ENCODE results near the gene ECE1. TPM values are rescaled to one million over a fixed set of nuclear protein-coding genes. Genes with fewer than 3 reads are reported as not detected.
A peak's percentile ranks its signal among the peaks of the same experiment; 100 is the strongest.
"Not testable (repeated sequence)": the region's sequence is repeated elsewhere in the genome, so short reads cannot be mapped to it uniquely, and the experiment has no call there.

ECE1 gene
- total RNA-seq, 2 experiments from 2014 or later = 70.9 to 72.5 TPM

DNA sequence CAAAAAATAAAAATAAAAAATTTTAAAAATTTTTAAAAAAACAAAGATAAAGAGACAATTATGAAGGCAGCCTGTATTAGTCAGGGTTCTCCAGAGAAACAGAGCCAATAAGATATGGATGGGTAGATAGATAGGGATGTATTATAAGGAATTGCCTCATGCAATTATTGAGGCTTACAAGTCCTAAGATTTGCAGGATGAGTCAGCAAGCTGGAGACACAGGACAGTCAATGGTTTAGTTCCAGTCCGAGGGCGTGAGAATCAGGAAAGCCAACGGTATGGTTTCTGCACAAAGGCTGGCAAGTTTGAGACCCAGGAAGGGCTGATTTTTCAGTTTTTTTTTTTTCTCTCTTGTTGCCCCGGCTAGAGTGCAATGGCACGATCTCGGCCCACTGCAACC, 89.5 kb downstream of the ECE1 start:
- CTCF ChIA-PET = no interaction called here

DNA sequence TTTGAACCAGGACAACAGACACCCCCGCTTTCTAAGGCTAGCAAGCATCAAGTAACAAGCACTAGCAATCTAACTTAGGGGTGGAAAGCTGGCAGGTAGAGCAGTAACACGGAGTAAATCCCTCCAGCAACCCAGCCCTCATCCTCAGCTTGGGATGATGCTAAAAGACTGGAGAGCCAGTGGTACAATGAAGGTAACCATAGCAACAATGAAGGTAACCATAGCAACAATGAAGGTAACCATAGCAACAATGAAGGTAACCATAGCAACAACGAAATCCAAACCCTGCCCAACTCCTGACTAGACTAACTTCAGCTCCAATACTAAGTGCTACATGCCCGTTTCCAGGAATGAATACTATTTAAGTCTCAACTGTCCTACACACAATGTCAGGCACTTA, 91.3 kb downstream of the ECE1 start:
- DNase-seq = no peak
- no peak overlapping the region for H3K4me3 Mint-ChIP-seq
- no peaks in the 10 kb centered on the region for H3K36me3 Mint-ChIP-seq (ENCODE audit: low read depth)
- H3K27me3 Mint-ChIP-seq (ENCODE audit: low read depth) = peaks cover 7% of the 10 kb centered on the region
- H3K4me1 Mint-ChIP-seq (ENCODE audit: low read depth) = peaks cover 2% of the 10 kb centered on the region
- ChIA-PET CTCF (no interaction called here), POLR2A (no interaction called here)
- no peak overlapping the region for H3K27ac Mint-ChIP-seq
- ATAC-seq = no peak
- no peaks in the 10 kb centered on the region for H3K9me3 Mint-ChIP-seq (ENCODE audit: insufficient read depth)

More for the DNA sequence above, 89.5 kb downstream of the ECE1 start:
- H3K36me3 Mint-ChIP-seq (ENCODE audit: low read depth) = no peaks in the 10 kb centered on the region
- no peak overlapping the region for H3K27ac Mint-ChIP-seq
- no peak overlapping the region for H3K4me3 Mint-ChIP-seq
- ATAC-seq (no peak), DNase-seq (no peak)
- POLR2A ChIA-PET = no interaction called here
- peaks cover 4% of the 10 kb centered on the region for H3K27me3 Mint-ChIP-seq (ENCODE audit: low read depth)
- no peaks in the 10 kb centered on the region for H3K4me1 Mint-ChIP-seq (ENCODE audit: low read depth)
- no peaks in the 10 kb centered on the region for H3K9me3 Mint-ChIP-seq (ENCODE audit: insufficient read depth)

DNA sequence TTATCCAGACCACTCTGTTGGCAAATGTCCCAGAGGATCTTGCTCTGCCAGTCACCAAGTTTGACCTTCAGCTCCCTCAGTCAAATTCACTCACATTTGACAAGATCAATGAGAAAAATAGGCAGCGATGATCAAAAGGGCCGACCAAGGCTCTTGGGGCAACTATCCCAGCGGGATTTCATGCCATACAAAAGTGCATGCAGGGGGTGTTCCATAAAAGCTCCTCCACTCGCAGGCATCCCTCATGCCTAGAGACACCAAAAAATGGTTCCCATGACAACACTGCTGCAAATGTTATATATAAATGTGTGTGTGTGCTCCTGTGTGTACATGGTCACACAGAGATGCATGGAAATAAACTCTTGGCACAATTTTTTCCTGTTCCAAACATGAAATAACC, 97.4 kb downstream of the ECE1 start:
- ATAC-seq = no peak
- peaks cover 23% of the 10 kb centered on the region for H3K27me3 Mint-ChIP-seq (ENCODE audit: low read depth)
- no peak overlapping the region for H3K27ac Mint-ChIP-seq
- ChIA-PET CTCF (interaction anchor here (0.7 to 4.9 kb wide), 3 partner anchors 40 to 497 kb away, joined by 3 to 72 read pairs (median 4); no protein-coding TSS in a partner anchor), POLR2A (no interaction called here)
- no peaks in the 10 kb centered on the region for H3K9me3 Mint-ChIP-seq (ENCODE audit: insufficient read depth)
- peaks cover 2% of the 10 kb centered on the region for H3K4me1 Mint-ChIP-seq (ENCODE audit: low read depth)
- DNase-seq = no peak
- no peak overlapping the region for H3K4me3 Mint-ChIP-seq
- no peaks in the 10 kb centered on the region for H3K36me3 Mint-ChIP-seq (ENCODE audit: low read depth)

DNA sequence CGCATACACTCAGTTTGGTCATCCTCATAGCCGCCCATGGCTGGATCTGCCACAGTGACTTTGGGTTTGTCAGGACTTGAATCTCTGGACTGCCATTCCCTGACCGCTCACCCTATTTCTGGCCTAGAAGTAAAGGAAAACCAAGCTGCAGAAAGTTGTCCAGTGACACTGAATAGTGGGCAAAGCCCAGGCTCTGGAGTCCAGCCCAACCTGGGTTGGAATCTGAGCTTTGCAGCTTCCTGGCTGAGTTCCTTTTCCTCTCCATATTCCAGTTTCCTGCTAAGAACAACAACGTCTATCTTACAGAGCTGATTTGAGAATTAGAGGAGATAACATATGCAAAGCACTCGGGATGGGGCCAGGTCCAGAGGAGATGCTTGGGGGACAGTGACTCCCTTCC, 98.0 kb downstream of the ECE1 start:
- Mint-ChIP-seq H3K4me3 (no peak overlapping the region), H3K4me1 (ENCODE audit: low read depth) (peaks cover 2% of the 10 kb centered on the region), H3K9me3 (ENCODE audit: insufficient read depth) (no peaks in the 10 kb centered on the region), H3K27me3 (ENCODE audit: low read depth) (peaks cover 23% of the 10 kb centered on the region), H3K27ac (no peak overlapping the region), H3K36me3 (ENCODE audit: low read depth) (no peaks in the 10 kb centered on the region)
- ChIA-PET CTCF (interaction anchor here (0.7 to 4.9 kb wide), 3 partner anchors 40 to 496 kb away, joined by 3 to 72 read pairs (median 4); no protein-coding TSS in a partner anchor), POLR2A (no interaction called here)
- DNase-seq (no peak), ATAC-seq (no peak)

DNA sequence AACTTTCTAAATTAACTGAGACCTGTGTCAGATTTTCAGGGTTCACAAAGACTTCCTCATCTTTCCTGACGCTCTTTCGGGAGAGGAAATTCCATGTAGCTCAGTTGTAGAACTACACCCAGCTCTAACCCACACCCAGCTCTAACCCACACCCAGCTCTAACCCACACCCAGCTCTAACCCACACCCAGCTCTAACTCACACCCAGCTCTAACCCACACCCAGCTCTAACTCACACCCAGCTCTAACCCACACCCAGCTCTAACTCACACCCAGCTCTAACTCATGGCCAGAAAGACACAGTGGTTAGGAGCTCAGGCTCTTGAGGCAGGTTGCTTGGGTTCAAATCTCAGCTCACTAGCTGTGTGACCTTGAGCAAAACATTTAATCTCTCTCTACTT, 99.5 kb downstream of the ECE1 start:
- H3K27ac Mint-ChIP-seq; H3K4me1 Mint-ChIP-seq (ENCODE audit: low read depth); ATAC-seq; POLR2A ChIA-PET; H3K4me3 Mint-ChIP-seq; H3K36me3 Mint-ChIP-seq (ENCODE audit: low read depth); H3K9me3 Mint-ChIP-seq (ENCODE audit: insufficient read depth); DNase-seq: not testable (repeated sequence)
- CTCF ChIA-PET = interaction anchor here (1.1 to 1.4 kb wide), 3 partner anchors 10 to 494 kb away, joined by 3 to 8 read pairs (median 3); no protein-coding TSS in a partner anchor
- H3K27me3 Mint-ChIP-seq (ENCODE audit: low read depth) = peaks cover 19% of the 10 kb centered on the region

DNA sequence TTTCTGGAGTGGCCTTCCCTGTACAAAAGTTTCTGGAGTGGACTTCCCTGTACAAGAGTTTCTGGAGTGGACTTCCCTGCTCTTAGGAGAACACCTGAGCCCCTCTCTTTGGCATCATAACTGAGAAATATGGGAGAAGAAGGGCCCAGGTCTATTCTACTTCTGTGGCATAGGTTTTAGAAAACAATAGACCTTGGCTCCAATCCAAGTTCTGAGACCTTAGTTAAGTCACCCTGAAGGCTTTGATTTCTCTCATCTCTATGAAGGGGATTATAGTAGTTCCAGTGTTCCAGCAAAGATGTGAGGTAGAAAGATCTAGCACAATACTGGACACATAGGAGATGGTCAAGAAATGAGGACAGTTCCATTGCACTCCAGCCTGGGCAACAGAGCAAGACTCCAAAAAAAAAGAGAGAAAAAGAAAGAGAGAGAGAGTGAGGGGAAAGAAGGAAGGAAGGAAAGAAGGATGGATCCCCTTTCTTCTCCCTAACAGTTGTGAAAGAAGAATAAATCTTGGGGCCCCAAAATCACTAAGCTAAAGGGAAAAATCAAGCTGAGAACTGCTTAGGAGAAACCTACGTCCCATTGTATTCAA, 100.3 kb downstream of the ECE1 start:
- Mint-ChIP-seq H3K27ac (no peak overlapping the region), H3K27me3 (ENCODE audit: low read depth) (peaks cover 17% of the 10 kb centered on the region), H3K4me1 (ENCODE audit: low read depth) (peaks cover under 1% of the 10 kb centered on the region), H3K36me3 (ENCODE audit: low read depth) (no peaks in the 10 kb centered on the region), H3K4me3 (no peak overlapping the region), H3K9me3 (ENCODE audit: insufficient read depth) (no peaks in the 10 kb centered on the region)
- CTCF ChIA-PET = interaction anchor here (1.1 to 1.4 kb wide), 3 partner anchors 9 to 493 kb away, joined by 3 to 8 read pairs (median 3); no protein-coding TSS in a partner anchor
- POLR2A ChIA-PET = no interaction called here
- DNase-seq (no peak), ATAC-seq (no peak)

DNA sequence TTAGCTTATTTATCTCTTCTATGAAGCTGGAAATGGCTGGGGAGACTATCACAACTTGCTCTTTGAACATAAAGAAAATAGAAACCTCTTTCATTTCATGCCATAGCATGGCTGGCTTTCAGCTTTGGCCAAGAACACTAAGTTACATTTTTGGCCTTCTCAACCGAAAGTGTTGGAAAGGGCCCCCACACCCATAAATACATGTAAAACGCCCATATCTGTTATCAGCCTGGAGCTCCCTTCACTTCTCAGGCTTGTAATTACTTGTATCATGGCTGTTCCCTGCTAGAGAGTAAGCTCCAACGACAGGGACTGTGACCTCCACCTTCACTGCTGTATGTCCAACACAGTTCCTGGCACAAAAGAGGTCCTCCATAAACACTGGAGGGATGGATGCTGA, 100.8 kb downstream of the ECE1 start:
- Mint-ChIP-seq H3K27ac (no peak overlapping the region), H3K4me3 (no peak overlapping the region)

DNA sequence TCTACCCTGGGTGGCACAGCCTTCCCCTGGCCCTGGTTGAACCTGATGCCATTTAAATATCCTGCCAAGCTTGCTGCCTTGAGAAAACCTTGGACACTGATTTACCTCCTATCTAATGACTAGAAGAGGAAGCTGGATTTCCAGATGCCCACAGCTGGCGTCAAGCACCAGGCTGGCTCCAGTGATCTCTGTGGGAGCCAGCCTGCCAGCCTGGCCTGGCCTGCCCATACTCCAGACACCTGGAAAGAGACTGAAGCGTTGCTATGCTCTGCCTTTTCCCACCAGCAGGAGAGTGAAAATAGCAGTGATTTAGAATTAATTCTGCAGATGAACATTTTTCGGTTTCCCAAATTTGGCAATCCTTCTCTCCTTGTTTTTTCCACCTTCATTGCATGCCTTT, 102.0 kb downstream of the ECE1 start:
- H3K36me3 Mint-ChIP-seq (ENCODE audit: low read depth) = no peaks in the 10 kb centered on the region

More for the DNA sequence above, 100.8 kb downstream of the ECE1 start:
- H3K4me1 Mint-ChIP-seq (ENCODE audit: low read depth) = peaks cover 2% of the 10 kb centered on the region
- no peaks in the 10 kb centered on the region for H3K36me3 Mint-ChIP-seq (ENCODE audit: low read depth)
- CTCF ChIA-PET = interaction anchor here (0.6 to 1.0 kb wide), 3 partner anchors 10 to 644 kb away, joined by 3 read pairs; no protein-coding TSS in a partner anchor
- ATAC-seq = no peak
- peaks cover 17% of the 10 kb centered on the region for H3K27me3 Mint-ChIP-seq (ENCODE audit: low read depth)
- H3K9me3 Mint-ChIP-seq (ENCODE audit: insufficient read depth) = no peaks in the 10 kb centered on the region
- POLR2A ChIA-PET = no interaction called here
- no peak for DNase-seq

DNA sequence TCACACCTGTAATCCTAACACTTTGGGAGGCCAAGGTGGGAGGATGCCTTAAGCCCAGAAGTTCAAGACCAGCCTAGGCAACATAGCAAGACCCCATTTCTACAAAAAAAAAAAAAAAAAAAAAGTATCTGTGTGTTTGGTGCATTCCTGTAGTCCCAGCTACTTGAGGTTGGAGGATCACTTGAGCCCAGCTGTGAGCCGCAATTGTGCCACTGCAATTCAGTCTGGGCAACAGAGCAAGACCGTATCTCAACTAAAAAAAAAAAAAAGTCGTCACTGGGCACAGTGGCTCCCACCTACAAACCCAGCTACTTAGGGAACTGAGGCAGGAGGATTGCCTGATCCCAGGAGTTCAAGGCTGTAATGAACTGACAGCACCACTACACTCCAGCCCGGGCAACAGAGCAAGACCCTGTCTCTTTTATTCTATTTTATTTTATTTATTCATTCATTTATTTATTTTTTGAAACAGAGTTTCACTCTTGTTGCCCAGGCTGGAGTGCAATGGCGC, 105.0 kb downstream of the ECE1 start:
- POLR2A ChIA-PET = no interaction called here
- ATAC-seq (no peak), DNase-seq (no peak)
- H3K36me3 Mint-ChIP-seq (ENCODE audit: low read depth) = no peaks in the 10 kb centered on the region
- H3K9me3 Mint-ChIP-seq (ENCODE audit: insufficient read depth) = no peaks in the 10 kb centered on the region
- H3K4me3 Mint-ChIP-seq = no peak overlapping the region
- H3K4me1 Mint-ChIP-seq (ENCODE audit: low read depth) = peaks cover 4% of the 10 kb centered on the region
- peaks cover 15% of the 10 kb centered on the region for H3K27me3 Mint-ChIP-seq (ENCODE audit: low read depth)
- CTCF ChIA-PET = interaction anchor here (3.4 kb wide), 1 partner anchor 10 kb away, joined by 20 read pairs; no protein-coding TSS in a partner anchor
- H3K27ac Mint-ChIP-seq = no peak overlapping the region

More for the DNA sequence above, 102.0 kb downstream of the ECE1 start:
- ChIA-PET CTCF (interaction anchor here (1.0 kb wide), 1 partner anchor 9 kb away, joined by 3 read pairs; no protein-coding TSS in a partner anchor), POLR2A (no interaction called here)
- Mint-ChIP-seq H3K27ac (no peak overlapping the region), H3K27me3 (ENCODE audit: low read depth) (peaks cover 14% of the 10 kb centered on the region), H3K4me1 (ENCODE audit: low read depth) (peaks cover 4% of the 10 kb centered on the region), H3K9me3 (ENCODE audit: insufficient read depth) (no peaks in the 10 kb centered on the region), H3K4me3 (no peak overlapping the region)
- ATAC-seq (no peak), DNase-seq (no peak)

DNA sequence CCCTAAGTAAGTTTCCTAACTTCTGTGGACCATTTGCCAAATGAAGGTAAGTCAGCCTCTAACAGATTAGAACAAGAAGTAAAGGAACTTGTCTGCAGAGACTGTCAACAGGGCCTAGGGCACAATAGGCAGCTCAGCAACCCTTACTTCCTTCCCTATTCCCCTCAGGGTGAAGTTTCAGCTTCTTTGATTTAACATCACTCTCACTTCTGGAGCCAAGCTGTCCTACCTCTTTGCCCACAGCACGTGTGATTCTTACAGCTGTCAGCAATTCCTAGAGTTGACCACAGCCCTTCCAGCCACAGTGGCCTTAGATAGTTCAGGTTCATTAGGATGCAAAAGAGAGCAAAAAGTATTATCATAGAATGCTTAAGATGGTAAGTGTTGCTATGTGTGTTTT, 106.0 kb downstream of the ECE1 start:
- no peak for ATAC-seq
- ChIA-PET CTCF (interaction anchor here (0.9 to 3.4 kb wide), 3 partner anchors 11 to 488 kb away, joined by 3 to 20 read pairs (median 4); no protein-coding TSS in a partner anchor), POLR2A (interaction anchor here (1.3 kb wide), 1 partner anchor 11 kb away, joined by 3 read pairs; no protein-coding TSS in a partner anchor)
- Mint-ChIP-seq H3K4me1 (ENCODE audit: low read depth) (peaks cover 4% of the 10 kb centered on the region), H3K9me3 (ENCODE audit: insufficient read depth) (no peaks in the 10 kb centered on the region), H3K27ac (no peak overlapping the region), H3K27me3 (ENCODE audit: low read depth) (peaks cover 10% of the 10 kb centered on the region), H3K4me3 (no peak overlapping the region), H3K36me3 (ENCODE audit: low read depth) (no peaks in the 10 kb centered on the region)
- DNase-seq = no peak

DNA sequence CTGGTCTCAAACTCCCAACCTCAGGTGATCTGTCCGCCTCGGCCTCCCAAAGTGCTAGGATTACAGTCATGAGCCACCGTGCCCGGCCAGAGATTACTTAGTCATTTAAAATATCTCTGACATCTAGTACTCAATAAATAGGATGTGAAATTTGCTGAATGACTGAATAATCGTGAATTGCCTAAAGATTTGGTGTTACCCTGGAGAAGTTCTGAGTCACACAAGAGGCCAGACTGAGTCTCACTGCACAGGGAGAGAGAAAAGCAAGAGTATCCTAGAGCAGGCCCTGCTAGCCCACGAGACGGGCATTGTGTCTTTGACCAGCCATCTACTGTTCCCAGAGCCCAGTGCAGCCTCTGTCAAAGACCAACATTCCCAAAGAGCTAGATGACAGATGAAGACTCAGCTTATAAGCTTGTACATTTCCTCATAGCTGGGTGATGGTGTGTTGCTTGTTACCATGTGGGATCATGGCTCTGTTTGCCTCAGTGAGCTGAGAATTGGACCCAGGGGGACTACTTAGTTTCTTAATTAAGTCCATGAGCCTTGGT, 108.0 kb downstream of the ECE1 start:
- no peak for DNase-seq
- ChIA-PET CTCF (interaction anchor here (1.7 to 3.4 kb wide), 2 partner anchors 13 to 485 kb away, joined by 7 to 20 read pairs; no protein-coding TSS in a partner anchor), POLR2A (no interaction called here)
- Mint-ChIP-seq H3K9me3 (ENCODE audit: insufficient read depth) (no peaks in the 10 kb centered on the region), H3K27me3 (ENCODE audit: low read depth) (peaks cover 10% of the 10 kb centered on the region), H3K4me3 (no peak overlapping the region), H3K36me3 (ENCODE audit: low read depth) (no peaks in the 10 kb centered on the region), H3K4me1 (ENCODE audit: low read depth) (peaks cover 6% of the 10 kb centered on the region), H3K27ac (no peak overlapping the region)
- no peak for ATAC-seq

DNA sequence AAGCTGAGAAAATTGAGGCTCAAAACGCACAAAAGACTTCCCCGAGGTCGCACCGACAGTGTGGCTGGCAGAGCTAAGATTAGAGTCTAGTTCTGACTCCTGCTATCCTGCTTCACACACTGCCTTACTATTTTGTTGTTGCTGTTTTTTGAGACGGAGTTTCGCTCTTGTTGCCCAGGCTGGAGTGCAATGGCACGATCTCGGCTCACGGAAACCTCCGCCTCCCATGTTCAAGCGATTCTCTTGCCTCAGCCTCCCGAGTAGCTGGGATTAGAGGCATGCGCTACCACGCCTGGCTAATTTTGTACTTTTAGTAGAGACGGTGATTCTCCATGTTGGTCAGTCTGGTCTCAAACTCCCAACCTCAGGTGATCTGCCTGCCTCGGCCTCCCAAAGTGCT, 112.0 kb downstream of the ECE1 start:
- CTCF ChIA-PET = interaction anchor here (0.8 to 3.1 kb wide), 3 partner anchors 16 to 92 kb away, joined by 3 to 11 read pairs (median 3); no protein-coding TSS in a partner anchor
- POLR2A ChIA-PET, ATAC-seq: not testable (repeated sequence)

More for the DNA sequence above, 112.0 kb downstream of the ECE1 start:
- not testable (repeated sequence) for DNase-seq; H3K9me3 Mint-ChIP-seq (ENCODE audit: insufficient read depth); H3K27me3 Mint-ChIP-seq (ENCODE audit: low read depth); H3K27ac Mint-ChIP-seq
- Mint-ChIP-seq H3K4me3 (peak overlapping the region; percentile 2), H3K4me1 (ENCODE audit: low read depth) (peaks cover 26% of the 10 kb centered on the region), H3K36me3 (ENCODE audit: low read depth) (peaks cover 13% of the 10 kb centered on the region)

Data from activated CD8-positive, alpha-beta T cell treated with anti-CD3 and anti-CD28 coated beads, Interleukin-2, amount 10 ng/mL, durations not matched to agents 7 days and 5 days (primary cell).